DOHH2 (cell line): ENCODE data around the gene CGB2.

Source experiments
- H3F3A ChIP-seq: fragments of 200-600 bp; sonication (generic), shearing (Covaris generic); 2 replicates; pipeline ENCODE4 v1.6.0; 2016; ENCODE audit warnings: antibody characterized with exemption, mild to moderate bottlenecking; ENCODE audit not compliant: control insufficient read depth, insufficient read depth
- H3K27ac ChIP-seq: fragments of 200-600 bp; sonication (generic); 2 replicates; pipeline ENCODE4 v1.5.1; 2014; ENCODE audit warnings: low read depth, mild to moderate bottlenecking, low read length, moderate library complexity
- H3K27me3 ChIP-seq: fragments of 200-600 bp; sonication (generic); 2 replicates; pipeline ENCODE4 v1.6.1; 2014; ENCODE audit warnings: mild to moderate bottlenecking, low read length, mixed read lengths; ENCODE audit not compliant: control insufficient read depth
- H3K36me3 ChIP-seq: fragments of 200-600 bp; sonication (generic); 2 replicates; pipeline ENCODE4 v1.6.1; 2014; ENCODE audit warnings: mild to moderate bottlenecking, low read length, moderate library complexity, mixed read lengths; ENCODE audit not compliant: control insufficient read depth
- H3K4me1 ChIP-seq: fragments of 200-600 bp; sonication (generic); 2 replicates; pipeline ENCODE4 v1.6.1; 2014; ENCODE audit warnings: mild to moderate bottlenecking, low read length, mixed read lengths; ENCODE audit not compliant: control insufficient read depth
- H3K4me2 ChIP-seq: fragments of 200-600 bp; sonication (generic); 2 replicates; pipeline ENCODE4 v1.6.0; 2014; ENCODE audit warnings: mild to moderate bottlenecking, low read length, moderate library complexity
- H3K4me3 ChIP-seq: fragments of 200-600 bp; sonication (generic); 2 replicates; pipeline ENCODE4 v1.5.1; 2014; ENCODE audit warnings: mild to moderate bottlenecking, low read length, mixed read lengths
- H3K79me2 ChIP-seq: fragments of 200-600 bp; sonication (generic); 2 replicates; pipeline ENCODE4 v1.6.1; 2014; ENCODE audit warnings: mild to moderate bottlenecking, low read length, mixed read lengths; ENCODE audit not compliant: control insufficient read depth
- H3K9me2 ChIP-seq: fragments of 200-600 bp; sonication (generic); replicated peaks from 2 replicates; pipeline ENCODE4 v1.6.1; 2014; ENCODE audit warnings: mild to moderate bottlenecking, low read length, mixed read lengths; ENCODE audit not compliant: control insufficient read depth
- H3K9me3 ChIP-seq: fragments of 200-600 bp; sonication (generic); 2 replicates; pipeline ENCODE4 v1.6.1; 2014; ENCODE audit warnings: antibody characterized with exemption, low read length, mixed read lengths; ENCODE audit not compliant: control insufficient read depth, insufficient read depth
- H4K20me1 ChIP-seq: fragments of 200-600 bp; sonication (generic); 2 replicates; pipeline ENCODE4 v1.6.0; 2014; ENCODE audit warnings: low read depth, mild to moderate bottlenecking, antibody characterized with exemption, low read length, moderate library complexity; ENCODE audit not compliant: control insufficient read depth, insufficient read depth
- EZH2phosphoT487 ChIP-seq: fragments of 200-600 bp; sonication (generic); IDR thresholded peaks from 2 replicates; pipeline ENCODE4 v1.6.1; 2017; ENCODE audit warnings: borderline replicate concordance, mild to moderate bottlenecking, antibody characterized with exemption, low read length, moderate library complexity, mixed read lengths
- TF ChIP-seq, protein P1 (sequence below): fragments of 200-600 bp; sonication (generic); IDR thresholded peaks from one replicate; pipeline ENCODE4 v1.5.1; 2014; ENCODE audit warnings: antibody characterized with exemption, mild to moderate bottlenecking, low read depth, low read length; ENCODE audit not compliant: poor library complexity, severe bottlenecking

Gene CGB2

DNA sequence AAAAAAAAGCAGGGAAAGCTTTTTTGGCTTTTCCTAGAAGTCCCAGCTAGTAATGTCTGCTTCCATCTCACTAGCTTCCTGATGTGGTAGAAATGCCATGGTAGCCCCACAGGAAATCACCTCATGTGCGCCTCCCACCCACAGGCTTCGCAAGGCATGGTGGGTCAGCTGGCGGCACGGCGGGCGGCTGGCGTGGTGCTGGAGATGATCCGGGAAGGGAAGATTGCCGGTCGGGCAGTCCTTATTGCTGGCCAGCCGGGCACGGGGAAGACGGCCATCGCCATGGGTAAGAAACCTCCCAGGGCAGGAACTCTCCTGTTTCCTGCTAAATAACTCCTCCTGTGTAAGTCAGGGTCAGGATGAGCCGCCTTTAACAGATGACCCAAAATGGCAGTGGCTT, 27.6 kb upstream of the CGB2 start:
- peaks cover 69% of the 10 kb centered on the region for H3K36me3 ChIP-seq
- no peaks in the 10 kb centered on the region for H3F3A ChIP-seq
- peaks cover 17% of the 10 kb centered on the region for H3K79me2 ChIP-seq
- H3K4me3 ChIP-seq = no peak overlapping the region
- no peaks in the 10 kb centered on the region; the same call in 1 of the 2 replicates for H4K20me1 ChIP-seq
- H3K9me3 ChIP-seq = no peaks in the 10 kb centered on the region
- H3K9me2 ChIP-seq = no peaks in the 10 kb centered on the region
- no peak overlapping the region for H3K27ac ChIP-seq
- TF ChIP-seq EZH2phosphoT487 = no peak
- TF ChIP-seq, protein P1, sequence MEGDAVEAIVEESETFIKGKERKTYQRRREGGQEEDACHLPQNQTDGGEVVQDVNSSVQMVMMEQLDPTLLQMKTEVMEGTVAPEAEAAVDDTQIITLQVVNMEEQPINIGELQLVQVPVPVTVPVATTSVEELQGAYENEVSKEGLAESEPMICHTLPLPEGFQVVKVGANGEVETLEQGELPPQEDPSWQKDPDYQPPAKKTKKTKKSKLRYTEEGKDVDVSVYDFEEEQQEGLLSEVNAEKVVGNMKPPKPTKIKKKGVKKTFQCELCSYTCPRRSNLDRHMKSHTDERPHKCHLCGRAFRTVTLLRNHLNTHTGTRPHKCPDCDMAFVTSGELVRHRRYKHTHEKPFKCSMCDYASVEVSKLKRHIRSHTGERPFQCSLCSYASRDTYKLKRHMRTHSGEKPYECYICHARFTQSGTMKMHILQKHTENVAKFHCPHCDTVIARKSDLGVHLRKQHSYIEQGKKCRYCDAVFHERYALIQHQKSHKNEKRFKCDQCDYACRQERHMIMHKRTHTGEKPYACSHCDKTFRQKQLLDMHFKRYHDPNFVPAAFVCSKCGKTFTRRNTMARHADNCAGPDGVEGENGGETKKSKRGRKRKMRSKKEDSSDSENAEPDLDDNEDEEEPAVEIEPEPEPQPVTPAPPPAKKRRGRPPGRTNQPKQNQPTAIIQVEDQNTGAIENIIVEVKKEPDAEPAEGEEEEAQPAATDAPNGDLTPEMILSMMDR = no peak
- H3K4me2 ChIP-seq = no peak overlapping the region
- H3K27me3 ChIP-seq = no peaks in the 10 kb centered on the region
- peaks cover 4% of the 10 kb centered on the region for H3K4me1 ChIP-seq

DNA sequence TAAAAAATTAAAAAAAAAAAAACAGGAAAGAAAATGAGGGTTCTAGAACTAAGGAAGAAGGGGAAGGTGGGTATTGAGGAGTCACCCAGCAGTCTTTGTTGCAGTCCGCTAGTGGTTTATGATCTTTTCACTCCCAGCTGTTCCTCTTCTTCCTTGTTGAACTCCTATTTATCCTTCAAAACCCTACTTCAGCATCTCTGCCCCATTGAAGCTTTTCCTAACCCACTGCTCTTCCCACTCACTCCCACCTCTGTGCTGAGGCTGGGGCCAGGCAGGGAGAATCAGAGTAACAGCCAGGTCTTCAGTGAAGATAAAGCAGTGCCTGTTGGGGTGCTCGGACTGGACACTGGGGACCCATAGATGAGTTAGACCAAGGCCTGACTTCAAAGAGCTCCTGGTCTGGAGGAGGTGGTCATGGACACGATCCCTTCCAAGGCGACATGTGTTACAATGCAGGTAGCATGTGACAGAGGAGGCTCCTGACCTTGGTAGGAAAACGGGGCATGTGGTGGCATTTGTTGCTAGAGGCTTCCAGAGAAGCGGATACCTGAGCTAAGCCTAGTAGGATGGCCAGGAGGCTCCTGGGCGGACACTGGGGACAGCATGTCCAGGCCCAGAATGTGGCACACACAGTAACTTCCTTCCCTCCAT, 26.6 kb upstream of the CGB2 start:
- H3K4me3 ChIP-seq = no peak overlapping the region
- no peaks in the 10 kb centered on the region for H3K27me3 ChIP-seq
- no peaks in the 10 kb centered on the region for H3F3A ChIP-seq
- H3K9me3 ChIP-seq = no peaks in the 10 kb centered on the region
- no peak overlapping the region for H3K27ac ChIP-seq
- TF ChIP-seq EZH2phosphoT487 = no peak
- TF ChIP-seq, protein P1 = no peak
- H3K79me2 ChIP-seq = peaks cover 7% of the 10 kb centered on the region
- H3K4me2 ChIP-seq = no peak overlapping the region
- no peaks in the 10 kb centered on the region for H3K4me1 ChIP-seq
- H4K20me1 ChIP-seq = no peaks in the 10 kb centered on the region
- H3K36me3 ChIP-seq = peaks cover 68% of the 10 kb centered on the region
- no peaks in the 10 kb centered on the region for H3K9me2 ChIP-seq

DNA sequence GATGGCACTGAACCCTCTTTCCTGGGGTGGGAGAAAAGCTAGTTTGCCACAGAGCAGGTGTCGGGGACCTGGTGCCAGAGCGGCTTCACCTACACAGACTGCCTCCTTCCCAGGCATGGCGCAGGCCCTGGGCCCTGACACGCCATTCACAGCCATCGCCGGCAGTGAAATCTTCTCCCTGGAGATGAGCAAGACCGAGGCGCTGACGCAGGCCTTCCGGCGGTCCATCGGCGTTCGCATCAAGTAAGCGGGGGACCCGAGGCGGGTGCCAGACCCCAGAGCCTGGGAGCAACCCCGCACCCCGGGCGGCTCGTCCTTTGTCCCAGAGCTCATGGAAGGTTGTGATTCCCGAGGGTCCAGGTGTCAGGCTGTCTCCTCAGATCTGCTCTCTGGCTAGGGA, 24.8 kb upstream of the CGB2 start:
- Histone ChIP-seq H3F3A (no peaks in the 10 kb centered on the region), H3K4me1 (no peaks in the 10 kb centered on the region), H3K4me3 (no peak overlapping the region), H3K36me3 (peaks cover 77% of the 10 kb centered on the region), H3K9me2 (no peaks in the 10 kb centered on the region), H3K27ac (no peak overlapping the region), H3K79me2 (peaks cover 2% of the 10 kb centered on the region; the same call in 1 of the 2 replicates), H3K4me2 (no peak overlapping the region), H3K27me3 (no peaks in the 10 kb centered on the region), H4K20me1 (no peaks in the 10 kb centered on the region; the same call in 1 of the 2 replicates), H3K9me3 (no peaks in the 10 kb centered on the region)
- TF ChIP-seq, protein P1 = no peak
- no peak for TF ChIP-seq EZH2phosphoT487
